NCI-H524 (cell line): ENCODE measurements around the gene RAB40C.
A peak's percentile ranks its signal among the peaks of the same experiment; 100 is the strongest.
"Not testable (repeated sequence)": the region's sequence is repeated elsewhere in the genome, so short reads cannot be mapped to it uniquely, and the experiment has no call there.

Source experiments
- DNase-seq, 2 experiments: peaks; one replicate each; lab custom pipeline; 2025; lab: John Stamatoyannopoulos, UW

RAB40C gene

GRCh38 chr16:590188-590814, 435 bp downstream of the RAB40C start:
- DNase-seq: no peak

GRCh38 chr16:590815-591200, 942 bp downstream of the RAB40C start:
- DNase-seq: no peak

GRCh38 chr16:591231-591630, 1.4 kb downstream of the RAB40C start:
- DNase-seq: no peak

- DNase-seq: no peak
Measured at GRCh38 chr16:591892-592517, 2.1 kb downstream of the RAB40C start.

- peak; percentile 53 to 63 for DNase-seq
Measured at GRCh38 chr16:592518-593306, 2.8 kb downstream of the RAB40C start.

GRCh38 chr16:593406-593805, 3.5 kb downstream of the RAB40C start:
- no peak for DNase-seq

DNA sequence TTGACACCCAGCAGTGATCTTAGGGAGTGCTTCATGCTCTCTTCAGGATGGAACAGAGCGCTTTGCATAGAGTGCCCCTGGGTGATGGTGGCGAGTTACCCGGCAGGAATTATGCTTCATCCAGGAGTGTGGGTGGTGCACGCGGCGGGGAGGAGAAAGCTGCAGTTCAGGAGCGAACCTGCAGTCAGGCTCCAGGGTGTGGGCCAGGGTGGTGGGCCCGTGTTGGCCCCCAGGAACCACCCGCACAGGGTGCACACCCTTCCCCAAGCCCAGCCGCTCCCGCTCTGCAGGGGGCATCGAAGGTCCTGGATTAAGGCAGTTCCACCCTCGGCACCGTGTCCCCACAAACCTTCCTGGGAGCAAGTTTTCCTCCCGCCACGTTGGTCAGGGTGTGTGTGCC, 3.9 kb downstream of the RAB40C start:
- no peak for DNase-seq

DNA sequence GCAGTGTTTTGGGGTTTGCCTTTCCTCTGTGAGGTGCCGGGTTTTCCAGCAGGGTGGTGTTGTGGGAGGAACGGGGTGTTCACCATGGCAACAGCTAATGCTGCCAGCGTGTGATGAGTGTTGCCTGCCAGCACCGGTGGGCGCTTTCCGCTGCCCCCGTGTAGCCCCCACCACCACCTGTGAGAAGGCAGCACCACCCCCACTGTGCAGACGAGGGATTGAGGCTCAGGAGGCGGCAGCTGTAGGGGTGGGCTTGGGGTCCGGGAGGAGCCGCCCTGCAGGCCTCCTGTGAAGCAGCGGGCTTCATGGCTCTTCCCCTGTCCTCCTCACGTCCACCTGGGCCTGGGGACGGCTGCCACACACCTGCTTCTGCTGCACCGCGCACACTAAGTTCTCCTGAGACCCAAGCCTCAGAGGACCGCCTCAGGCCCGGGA, 5.2 kb downstream of the RAB40C start:
- DNase-seq: no peak

- DNase-seq: no peak
Measured at GRCh38 chr16:595942-596735, 6.3 kb downstream of the RAB40C start.

GRCh38 chr16:596736-597060, 6.8 kb downstream of the RAB40C start:
- no peak for DNase-seq

DNA sequence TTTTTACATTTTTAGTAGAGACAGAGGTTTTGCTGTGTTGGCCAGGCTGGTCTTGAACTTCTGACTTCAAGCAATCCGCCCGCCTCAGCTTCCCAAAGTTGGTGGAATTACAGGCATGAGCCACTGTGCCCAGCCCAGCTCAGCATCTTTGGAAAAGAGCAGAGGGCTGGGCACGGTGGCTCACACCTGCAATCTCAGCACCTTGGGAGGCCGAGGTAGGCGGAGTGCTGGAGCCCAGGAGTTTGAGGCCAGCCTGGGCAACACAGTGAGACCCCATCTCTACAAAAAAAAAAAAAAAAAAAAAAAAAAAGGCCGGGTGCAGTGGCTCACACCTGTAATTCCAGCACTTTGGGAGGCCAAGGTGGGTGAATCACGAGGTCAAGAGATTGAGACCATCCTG, 7.8 kb downstream of the RAB40C start:
- DNase-seq: not testable (repeated sequence)

GRCh38 chr16:598823-599739, 9.2 kb downstream of the RAB40C start:
- no peak for DNase-seq

- peak; percentile 32 to 78 for DNase-seq
Measured at GRCh38 chr16:600781-601180, 10.9 kb downstream of the RAB40C start.

GRCh38 chr16:603933-604332, 14.1 kb downstream of the RAB40C start:
- no peak for DNase-seq

GRCh38 chr16:606656-607307, 16.9 kb downstream of the RAB40C start:
- DNase-seq: peak; percentile 97 to 99

GRCh38 chr16:608019-608418, 18.2 kb downstream of the RAB40C start:
- no peak for DNase-seq

DNA sequence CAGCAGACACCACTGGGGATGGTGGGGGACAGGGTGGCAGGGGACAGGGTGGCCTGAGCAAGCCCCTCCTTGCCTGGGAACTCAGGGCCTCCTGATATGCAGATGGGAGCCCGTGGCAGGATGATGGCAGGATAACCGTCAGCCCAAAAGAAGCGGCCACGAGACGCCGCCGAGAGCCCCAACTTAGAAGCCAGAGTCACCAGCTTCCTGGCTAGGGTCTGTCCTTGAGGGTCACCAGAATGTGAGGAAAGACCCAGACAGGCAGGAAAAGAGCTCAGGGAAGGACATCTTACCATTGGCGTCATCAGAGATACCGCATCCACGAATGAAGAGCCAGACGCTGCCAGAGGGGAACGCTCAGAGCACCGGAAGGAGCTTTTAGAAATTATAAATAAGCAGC, 19.4 kb downstream of the RAB40C start:
- no peak for DNase-seq

- DNase-seq: no peak
Measured at GRCh38 chr16:609984-610383, 20.1 kb downstream of the RAB40C start.

DNA sequence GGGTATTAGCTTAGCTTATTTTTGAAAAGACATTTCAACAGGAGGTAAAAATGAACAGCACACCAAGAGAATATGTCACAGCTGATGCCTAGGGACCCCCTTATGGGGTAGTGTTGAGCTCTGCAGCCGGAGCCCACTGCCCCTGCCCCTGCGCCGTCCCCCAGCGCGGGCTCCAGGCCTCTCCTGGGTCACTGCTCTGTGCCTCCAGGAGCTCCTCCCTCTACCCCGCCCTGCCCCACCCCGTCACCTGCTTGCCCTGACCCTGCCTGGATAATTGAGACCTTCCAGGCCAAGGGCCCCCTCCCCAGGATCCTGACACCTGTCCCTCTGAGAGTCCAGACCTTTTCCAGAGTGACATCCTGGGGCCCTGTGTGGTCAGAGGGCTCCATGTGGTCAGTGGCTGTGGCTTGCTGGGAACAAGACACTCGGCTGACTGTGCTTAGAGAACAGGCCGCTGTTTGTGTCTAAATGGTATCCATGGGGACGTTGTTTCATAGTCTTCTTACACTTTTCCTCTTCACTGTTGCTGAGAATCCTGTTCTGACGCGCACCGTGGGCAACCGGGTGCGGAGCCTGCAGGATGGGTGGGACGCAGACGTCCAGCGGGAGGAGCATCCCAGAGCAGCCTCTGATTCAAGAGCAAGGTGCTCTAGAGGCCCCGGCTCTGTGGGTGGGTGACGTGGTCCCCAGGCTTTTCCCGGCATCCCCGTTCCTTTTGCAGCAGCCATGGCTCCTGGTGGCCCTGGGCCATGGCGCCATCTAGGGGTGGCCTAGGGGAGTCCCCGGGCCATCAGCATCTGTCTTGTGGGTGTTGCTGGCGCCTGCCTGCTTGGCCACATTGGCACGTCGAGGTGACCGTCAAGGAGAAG, 20.9 kb downstream of the RAB40C start:
- DNase-seq: peak in 1 of 2 experiments; percentile 56

DNA sequence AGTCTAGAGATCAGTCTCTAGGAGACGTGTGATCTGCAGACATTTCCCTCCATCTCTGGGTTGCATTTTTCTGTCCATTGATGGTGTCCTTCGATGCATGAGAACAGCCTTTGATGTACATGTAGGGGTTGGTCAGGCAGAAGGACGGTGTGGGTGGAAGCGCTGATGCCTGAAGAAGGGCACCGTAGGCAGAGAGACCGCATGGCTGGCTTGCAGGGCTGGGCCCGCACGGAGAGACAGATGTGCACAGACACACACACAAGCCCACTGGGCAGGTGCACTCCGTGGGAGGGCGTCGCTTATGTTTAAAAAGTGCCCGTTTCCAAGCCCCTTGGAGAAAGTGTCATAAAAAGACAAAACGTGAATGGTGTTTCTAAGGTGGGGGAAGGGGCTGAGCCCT, 25.3 kb downstream of the RAB40C start:
- no peak for DNase-seq
